ENCODE measurements around the gene PLAGL1. TPM values are rescaled to one million over a fixed set of nuclear protein-coding genes. Genes with fewer than 3 reads are reported as not detected.

PLAGL1 gene
- polyA plus RNA-seq, 1 donor: 126 TPM

DNA sequence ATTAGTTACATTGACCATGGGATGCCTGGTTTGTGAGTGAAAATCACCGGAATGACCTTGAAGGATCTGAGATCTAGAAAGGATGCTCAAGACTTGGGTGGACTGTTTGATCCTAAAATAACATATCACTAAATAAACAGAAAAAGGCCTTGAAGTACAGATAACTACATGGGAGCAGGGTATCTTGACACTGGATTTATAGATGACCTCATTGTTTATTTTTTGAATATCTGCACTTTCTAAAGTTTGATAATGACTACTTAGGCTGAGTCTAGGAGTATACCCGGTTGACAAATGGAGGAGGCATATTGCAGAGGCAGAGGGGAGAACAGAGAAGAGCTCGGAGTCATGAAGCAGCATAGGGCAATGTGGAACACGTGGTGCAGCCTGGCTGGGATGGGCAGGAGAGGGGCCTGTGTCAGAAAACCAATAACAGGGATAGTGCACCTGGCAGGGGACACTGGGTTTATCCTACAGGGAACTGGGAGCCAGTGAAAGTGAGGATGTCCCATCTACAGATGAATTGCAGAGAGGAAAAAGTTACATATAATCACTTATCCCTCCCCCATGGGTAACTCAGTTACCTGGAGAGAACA is 50.3 kb downstream of the PLAGL1 start:
- H3K27me3 ChIP-seq (ENCODE audit: control insufficient read depth, insufficient read depth, low read length): no peaks in the 10 kb centered on the region
- no peaks in the 10 kb centered on the region for H3K4me1 ChIP-seq (ENCODE audit: control insufficient read depth, insufficient read depth, low read length)
- peaks cover 15% of the 10 kb centered on the region for H3K36me3 ChIP-seq (ENCODE audit: control insufficient read depth, insufficient read depth, low read length)
- DNase-seq: no peak
- H3K4me3 ChIP-seq (ENCODE audit: low read length): no peak overlapping the region
- no peaks in the 10 kb centered on the region for H3K9me3 ChIP-seq (ENCODE audit: control insufficient read depth, low read depth, low read length)
- WGBS (ENCODE audit: insufficient coverage, low lambda C conversion rate): no CpG with 5 or more reads among the region's 4 CpGs
- H3K27ac ChIP-seq (ENCODE audit: low read length): no peak overlapping the region

DNA sequence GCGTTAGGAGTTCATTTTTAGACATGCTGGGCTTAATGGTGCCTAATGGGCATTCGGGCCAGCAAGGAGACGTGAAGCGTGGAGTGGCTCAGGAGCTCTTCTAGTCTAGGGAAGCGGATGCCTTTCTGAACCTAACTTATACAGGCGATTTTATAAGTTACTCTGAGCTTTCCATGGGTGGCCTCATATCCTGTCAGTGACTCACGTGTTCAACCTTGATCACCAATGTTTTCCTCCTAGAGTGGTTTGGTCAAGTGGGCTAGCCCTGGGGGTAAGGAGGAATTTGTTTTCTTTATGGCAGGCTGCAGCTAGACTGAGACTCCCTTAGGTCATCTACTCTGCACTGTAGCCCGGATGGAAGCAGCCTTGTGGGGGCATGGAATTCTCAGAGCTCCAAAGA is 52.1 kb downstream of the PLAGL1 start:
- Histone ChIP-seq H3K36me3 (ENCODE audit: control insufficient read depth, insufficient read depth, low read length) (peaks cover 12% of the 10 kb centered on the region), H3K27ac (ENCODE audit: low read length) (no peak overlapping the region), H3K4me3 (ENCODE audit: low read length) (no peak overlapping the region), H3K4me1 (ENCODE audit: control insufficient read depth, insufficient read depth, low read length) (peaks cover 7% of the 10 kb centered on the region), H3K9me3 (ENCODE audit: control insufficient read depth, low read depth, low read length) (no peaks in the 10 kb centered on the region), H3K27me3 (ENCODE audit: control insufficient read depth, insufficient read depth, low read length) (no peaks in the 10 kb centered on the region)
- no CpG with 5 or more reads among the region's 8 CpGs for WGBS (ENCODE audit: insufficient coverage, low lambda C conversion rate)
- DNase-seq: no peak

DNA sequence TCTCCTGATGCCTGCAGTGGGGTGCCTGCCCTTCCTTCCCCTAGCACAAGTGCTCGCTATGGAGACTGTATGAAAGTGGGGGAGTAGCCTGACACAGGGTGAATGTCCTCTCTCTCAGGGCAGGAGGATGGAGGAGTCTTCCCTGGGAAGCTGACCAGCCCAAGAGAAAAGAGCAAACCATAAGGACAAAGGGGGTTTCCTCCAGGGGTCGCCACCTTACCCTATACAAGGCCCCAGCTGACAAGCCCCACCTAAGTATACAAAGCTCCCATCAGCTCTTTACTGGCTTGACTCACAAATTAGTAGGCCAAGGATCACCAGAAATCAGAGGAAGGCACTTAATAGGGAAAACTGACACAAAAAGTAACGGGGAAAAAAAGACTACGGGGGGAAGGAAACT is 54.1 kb downstream of the PLAGL1 start:
- WGBS (ENCODE audit: insufficient coverage, low lambda C conversion rate): no CpG with 5 or more reads among the region's 4 CpGs
- peaks cover 23% of the 10 kb centered on the region for H3K4me1 ChIP-seq (ENCODE audit: control insufficient read depth, insufficient read depth, low read length)
- no peak overlapping the region for H3K27ac ChIP-seq (ENCODE audit: low read length)

DNA sequence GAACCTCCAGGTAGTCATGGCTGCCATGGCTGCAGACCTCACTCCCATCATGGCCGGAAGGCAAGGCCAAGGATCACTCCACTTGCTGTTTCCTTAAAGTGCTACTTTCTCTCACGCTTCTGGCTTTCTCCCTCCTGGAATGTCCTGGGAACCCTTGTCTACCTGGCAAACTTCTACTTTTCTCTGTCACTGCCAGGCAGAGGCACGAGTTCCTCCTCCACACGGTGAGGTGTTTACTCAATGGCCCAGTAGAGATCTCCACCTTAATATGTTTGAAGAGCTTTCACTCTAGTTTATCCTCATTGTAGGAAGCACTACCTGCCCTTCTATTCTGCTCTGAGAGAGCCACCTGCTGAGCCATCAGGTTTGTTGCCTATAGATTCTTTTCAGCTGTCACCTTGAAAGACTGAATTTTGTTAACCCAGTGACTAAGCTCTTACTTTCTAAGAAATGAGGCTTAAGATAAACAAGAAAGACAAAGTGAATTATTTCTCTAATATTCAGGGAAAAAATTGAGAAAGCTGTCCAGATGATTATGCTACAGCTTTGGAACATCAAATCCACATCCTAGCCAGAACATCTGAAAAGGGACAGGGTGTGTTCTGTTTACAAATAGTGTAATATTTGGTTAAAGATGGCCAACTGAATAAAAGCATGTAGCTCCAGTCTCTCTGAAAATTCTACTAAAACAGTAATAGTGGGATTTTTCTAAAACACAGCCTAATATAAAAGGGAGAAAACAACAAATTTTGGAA is 54.9 kb downstream of the PLAGL1 start:
- Histone ChIP-seq H3K27ac (ENCODE audit: low read length) (no peak overlapping the region), H3K9me3 (ENCODE audit: control insufficient read depth, low read depth, low read length) (peaks cover under 1% of the 10 kb centered on the region), H3K4me3 (ENCODE audit: low read length) (no peak overlapping the region), H3K27me3 (ENCODE audit: control insufficient read depth, insufficient read depth, low read length) (no peaks in the 10 kb centered on the region), H3K36me3 (ENCODE audit: control insufficient read depth, insufficient read depth, low read length) (peaks cover 7% of the 10 kb centered on the region), H3K4me1 (ENCODE audit: control insufficient read depth, insufficient read depth, low read length) (peaks cover 27% of the 10 kb centered on the region)
- WGBS (ENCODE audit: insufficient coverage, low lambda C conversion rate): 86% methylated on average over 1 of the region's 4 CpGs
- peak in 1 of 2 donors; percentile 22 for DNase-seq

More for the DNA sequence above, 54.1 kb downstream of the PLAGL1 start:
- Histone ChIP-seq H3K4me3 (ENCODE audit: low read length) (no peak overlapping the region), H3K9me3 (ENCODE audit: control insufficient read depth, low read depth, low read length) (no peaks in the 10 kb centered on the region), H3K36me3 (ENCODE audit: control insufficient read depth, insufficient read depth, low read length) (peaks cover 3% of the 10 kb centered on the region), H3K27me3 (ENCODE audit: control insufficient read depth, insufficient read depth, low read length) (no peaks in the 10 kb centered on the region)
- DNase-seq: no peak

DNA sequence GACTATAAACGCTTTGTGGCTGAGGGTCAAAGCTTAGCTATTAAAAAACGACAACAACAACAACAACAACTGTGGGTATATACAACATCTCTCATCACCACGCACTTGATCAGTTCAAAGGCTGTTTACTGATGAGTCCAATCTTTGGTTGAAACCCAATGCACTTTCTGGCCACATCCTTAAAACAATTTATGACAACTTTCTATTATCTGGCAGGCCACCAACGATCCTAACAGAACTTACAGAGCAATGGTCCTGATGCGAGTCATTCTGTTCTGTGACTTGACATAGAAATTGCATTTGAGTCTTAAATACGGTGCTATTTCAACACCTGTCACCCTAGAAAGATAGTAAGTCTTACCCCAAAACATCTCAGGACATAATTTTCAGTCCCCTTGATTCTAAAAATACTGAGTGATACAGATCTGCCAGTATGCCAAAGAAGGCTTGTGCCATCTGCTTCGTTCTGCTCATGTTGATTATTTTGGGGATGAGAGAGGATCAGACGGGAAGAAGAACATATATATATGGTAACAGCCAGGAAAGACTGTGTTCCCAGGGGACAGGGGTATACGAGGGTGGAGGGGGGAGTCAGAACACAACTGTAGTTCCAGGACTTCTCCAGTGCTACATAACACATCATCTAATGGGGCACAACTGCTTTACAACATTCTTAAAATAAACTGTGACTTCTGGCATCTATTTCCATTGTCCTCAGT is 55.8 kb downstream of the PLAGL1 start:
- Histone ChIP-seq H3K27ac (ENCODE audit: low read length) (no peak overlapping the region), H3K4me3 (ENCODE audit: low read length) (no peak overlapping the region), H3K36me3 (ENCODE audit: control insufficient read depth, insufficient read depth, low read length) (peaks cover 15% of the 10 kb centered on the region), H3K27me3 (ENCODE audit: control insufficient read depth, insufficient read depth, low read length) (no peaks in the 10 kb centered on the region), H3K9me3 (ENCODE audit: control insufficient read depth, low read depth, low read length) (peaks cover 6% of the 10 kb centered on the region), H3K4me1 (ENCODE audit: control insufficient read depth, insufficient read depth, low read length) (peaks cover 27% of the 10 kb centered on the region)
- no peak for DNase-seq
- WGBS (ENCODE audit: insufficient coverage, low lambda C conversion rate): 85% methylated on average over 3 of the region's 9 CpGs

DNA sequence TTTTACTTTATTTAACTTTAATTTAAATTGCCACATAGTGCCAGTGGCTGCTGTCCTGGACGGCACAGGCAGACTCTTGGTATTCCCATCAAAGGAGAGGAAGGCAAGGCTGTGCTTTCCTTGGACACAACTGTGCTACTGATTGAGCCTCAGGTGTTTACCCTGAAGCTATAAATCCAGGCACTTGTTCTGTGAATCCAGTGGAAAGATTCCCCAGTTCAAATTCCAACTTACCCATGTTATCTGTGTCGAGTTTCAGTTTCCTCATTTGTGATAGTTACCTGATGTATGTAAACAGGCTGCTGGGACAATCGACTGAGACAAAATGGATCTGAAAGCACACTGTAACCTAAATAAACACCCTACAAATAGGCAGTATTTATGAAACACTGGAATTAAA is 57.2 kb downstream of the PLAGL1 start:
- WGBS (ENCODE audit: insufficient coverage, low lambda C conversion rate): 40% methylated on average over 1 of the region's 3 CpGs
- Histone ChIP-seq H3K9me3 (ENCODE audit: control insufficient read depth, low read depth, low read length) (peaks cover 10% of the 10 kb centered on the region), H3K4me3 (ENCODE audit: low read length) (no peak overlapping the region), H3K4me1 (ENCODE audit: control insufficient read depth, insufficient read depth, low read length) (peaks cover 27% of the 10 kb centered on the region), H3K27me3 (ENCODE audit: control insufficient read depth, insufficient read depth, low read length) (no peaks in the 10 kb centered on the region), H3K36me3 (ENCODE audit: control insufficient read depth, insufficient read depth, low read length) (peaks cover 17% of the 10 kb centered on the region), H3K27ac (ENCODE audit: low read length) (peak overlapping the region; percentile 93)
- peak; percentile 72 to 93 for DNase-seq

DNA sequence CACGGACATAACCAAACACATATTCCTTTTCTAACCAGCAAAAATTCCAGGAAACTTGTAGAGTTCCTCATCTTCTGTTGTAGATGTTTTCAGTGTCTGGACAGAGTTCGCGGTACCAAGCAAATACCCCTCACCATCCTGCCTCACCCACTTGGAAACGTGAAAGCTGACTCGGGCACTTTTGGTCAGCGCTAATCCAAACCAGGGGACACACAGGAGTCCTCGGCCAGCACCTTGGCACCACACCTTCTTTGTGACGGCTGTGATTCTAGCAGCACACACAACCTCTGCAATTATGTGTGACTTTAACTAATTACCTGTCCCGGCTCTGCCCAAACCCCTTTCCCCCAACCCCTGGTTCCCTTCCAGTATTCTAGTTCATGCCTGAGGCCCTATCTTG is 58.1 kb downstream of the PLAGL1 start:
- peaks cover 10% of the 10 kb centered on the region for H3K9me3 ChIP-seq (ENCODE audit: control insufficient read depth, low read depth, low read length)
- no peak for DNase-seq
- H3K27ac ChIP-seq (ENCODE audit: low read length): peak overlapping the region; percentile 93
- WGBS (ENCODE audit: insufficient coverage, low lambda C conversion rate): 33% methylated on average over 1 of the region's 9 CpGs
- no peaks in the 10 kb centered on the region for H3K27me3 ChIP-seq (ENCODE audit: control insufficient read depth, insufficient read depth, low read length)
- H3K4me1 ChIP-seq (ENCODE audit: control insufficient read depth, insufficient read depth, low read length): peaks cover 27% of the 10 kb centered on the region
- peaks cover 17% of the 10 kb centered on the region for H3K36me3 ChIP-seq (ENCODE audit: control insufficient read depth, insufficient read depth, low read length)
- no peak overlapping the region for H3K4me3 ChIP-seq (ENCODE audit: low read length)

DNA sequence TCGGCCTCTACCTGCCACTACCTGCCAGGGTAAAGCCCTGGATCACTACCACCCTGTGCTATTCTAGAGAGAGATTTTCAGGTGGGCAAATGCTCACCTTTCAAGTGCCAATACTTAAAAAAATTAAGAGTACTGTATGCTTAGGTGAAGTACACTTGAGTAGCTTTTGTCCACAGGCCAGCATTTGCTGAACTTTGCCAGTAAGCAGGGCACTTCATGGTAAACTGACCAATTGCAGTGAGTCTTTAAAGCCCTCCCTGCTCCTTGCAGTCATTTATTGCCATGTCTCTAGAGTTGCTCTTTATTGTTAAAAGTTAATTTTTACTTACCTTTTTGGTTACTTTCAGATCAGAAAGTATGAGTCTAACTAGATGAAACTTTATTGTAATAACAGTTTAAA is 58.5 kb downstream of the PLAGL1 start:
- Histone ChIP-seq H3K27me3 (ENCODE audit: control insufficient read depth, insufficient read depth, low read length) (no peaks in the 10 kb centered on the region), H3K27ac (ENCODE audit: low read length) (peak overlapping the region; percentile 93), H3K4me1 (ENCODE audit: control insufficient read depth, insufficient read depth, low read length) (peaks cover 27% of the 10 kb centered on the region), H3K9me3 (ENCODE audit: control insufficient read depth, low read depth, low read length) (peaks cover 10% of the 10 kb centered on the region), H3K4me3 (ENCODE audit: low read length) (no peak overlapping the region), H3K36me3 (ENCODE audit: control insufficient read depth, insufficient read depth, low read length) (peaks cover 17% of the 10 kb centered on the region)
- peak; percentile 48 to 80 for DNase-seq
- WGBS (ENCODE audit: insufficient coverage, low lambda C conversion rate): no CpG with 5 or more reads among the region's 1 CpG

DNA sequence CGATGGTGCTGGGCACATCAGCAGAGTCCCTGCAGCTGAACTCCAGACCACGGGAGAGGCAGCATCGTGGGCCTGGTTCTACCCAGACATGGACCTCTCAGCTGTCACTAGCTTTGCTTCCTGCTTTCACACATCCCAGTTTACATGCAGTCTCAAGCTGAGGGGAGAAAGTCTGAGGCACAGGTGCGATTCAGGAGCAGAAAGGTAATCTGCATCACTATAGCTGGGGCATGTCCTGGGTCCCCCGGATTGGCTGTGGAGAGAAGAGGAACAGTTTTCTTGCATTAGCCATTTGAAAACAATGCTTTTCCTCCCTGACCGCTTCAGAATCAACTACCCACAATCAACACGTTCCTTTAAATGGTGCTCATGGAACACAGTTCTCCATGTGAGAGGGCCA is 59.9 kb downstream of the PLAGL1 start:
- Histone ChIP-seq H3K4me3 (ENCODE audit: low read length) (no peak overlapping the region), H3K36me3 (ENCODE audit: control insufficient read depth, insufficient read depth, low read length) (peaks cover 17% of the 10 kb centered on the region), H3K27me3 (ENCODE audit: control insufficient read depth, insufficient read depth, low read length) (no peaks in the 10 kb centered on the region), H3K9me3 (ENCODE audit: control insufficient read depth, low read depth, low read length) (peaks cover 10% of the 10 kb centered on the region), H3K27ac (ENCODE audit: low read length) (no peak overlapping the region), H3K4me1 (ENCODE audit: control insufficient read depth, insufficient read depth, low read length) (peaks cover 27% of the 10 kb centered on the region)
- DNase-seq: no peak
- no CpG with 5 or more reads among the region's 7 CpGs for whole genome bisulfite sequencing (ENCODE audit: insufficient coverage, low lambda C conversion rate)

DNA sequence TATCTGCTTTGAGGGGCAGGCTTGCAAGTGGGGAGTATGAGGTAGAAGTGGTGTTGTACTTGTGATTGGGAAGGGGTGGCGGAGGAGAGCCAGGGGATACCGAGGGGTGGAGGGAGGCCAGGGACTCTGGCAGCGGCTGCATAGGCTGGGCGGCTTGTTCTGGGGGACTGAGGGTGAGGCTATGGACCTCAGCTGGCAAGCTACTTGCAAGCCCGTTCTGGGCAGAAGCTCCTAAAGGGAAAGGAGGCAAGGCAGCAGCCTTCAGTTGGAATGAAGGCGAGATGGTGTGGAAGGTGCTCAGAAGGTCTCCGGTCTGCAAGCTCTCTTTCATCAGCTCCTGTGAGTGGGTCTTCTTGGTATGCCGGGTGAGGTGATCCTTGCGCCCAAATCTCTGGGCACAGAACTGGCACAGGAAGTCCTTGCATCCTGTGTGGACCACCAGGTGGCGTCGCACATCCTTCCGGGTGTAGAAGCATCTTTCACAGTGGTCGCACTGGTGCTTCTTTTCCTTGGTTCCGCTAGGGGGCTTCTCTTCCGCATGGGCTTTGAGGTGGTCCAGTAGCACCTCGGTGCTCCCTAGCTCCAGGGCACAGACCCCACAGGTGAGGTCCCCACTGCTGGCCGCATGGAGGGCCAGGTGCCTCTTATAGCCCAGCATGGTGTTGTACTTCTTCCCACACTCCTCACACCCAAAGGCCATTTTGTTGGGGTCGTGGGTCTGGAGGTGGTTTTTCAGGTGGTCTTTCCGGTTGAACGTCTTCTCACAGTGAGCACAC is 66.0 kb downstream of the PLAGL1 start:
- no peak overlapping the region for H3K27ac ChIP-seq (ENCODE audit: low read length)
- DNase-seq: peak; percentile 30 to 46
- H3K9me3 ChIP-seq (ENCODE audit: control insufficient read depth, low read depth, low read length): peaks cover 3% of the 10 kb centered on the region
- H3K27me3 ChIP-seq (ENCODE audit: control insufficient read depth, insufficient read depth, low read length): no peaks in the 10 kb centered on the region
- peaks cover 4% of the 10 kb centered on the region for H3K36me3 ChIP-seq (ENCODE audit: control insufficient read depth, insufficient read depth, low read length)
- no CpG with 5 or more reads among the region's 20 CpGs for WGBS (ENCODE audit: insufficient coverage, low lambda C conversion rate)
- peaks cover 4% of the 10 kb centered on the region for H3K4me1 ChIP-seq (ENCODE audit: control insufficient read depth, insufficient read depth, low read length)
- no peak overlapping the region for H3K4me3 ChIP-seq (ENCODE audit: low read length)
